Endothelial cell of umbilical vein (primary cell): Measurements from ENCODE around the gene PERCC1. TPM values are rescaled to one million over a fixed set of nuclear protein-coding genes. Genes with fewer than 3 reads are reported as not detected.

Source experiments
- BruUV-seq: library from RNA; stranded (reverse); fragments of 400-500 nt; replicated peaks from 2 replicates; lab custom pipeline; 2021; lab: Mats Ljungman, UMichigan
- CTCF ChIA-PET: fragments of 300-600, 350-600 bp; sonication (Branson Sonifier 250); formaldehyde crosslinking; loops from one replicate; lab custom pipeline; 2021; ENCODE audit warnings: antibody characterized with exemption, inconsistent platforms; lab: Charles Lee
- POLR2A ChIA-PET: fragments of 300-600, 350-600 bp; sonication (Branson Sonifier 250); formaldehyde crosslinking; loops from one replicate; lab custom pipeline; 2021; ENCODE audit warnings: antibody characterized with exemption, inconsistent platforms; lab: Charles Lee
- DNase-seq: peaks from one replicate; pipeline ENCODE4 v3.0.0-alpha.2; 2011; ENCODE audit warnings: low read depth, low spot score
- FAIRE-seq: peaks from 2 replicates; lab custom pipeline; 2011; peaks lifted over from hg19 to GRCh38; lab: Jason Lieb, UNC
- H2AFZ ChIP-seq: 2 replicates; pipeline ENCODE4 v1.6.0; 2012; ENCODE audit warnings: low read depth, low read length, control low read depth, inconsistent platforms
- H3K27ac ChIP-seq: 2 replicates; pipeline ENCODE4 v1.5.1; 2011; ENCODE audit warnings: low read depth, mild to moderate bottlenecking, control low read depth, low read length, moderate library complexity; ENCODE audit not compliant: insufficient read depth
- H3K27me3 ChIP-seq, 2 experiments: 2 replicates each; pipeline versions ENCODE4 v1.6.0 to v1.6.1; 2011; ENCODE audit warnings: low read length in 2 of 2, mixed read lengths in 1 of 2; ENCODE audit not compliant: control insufficient read depth in 2 of 2, insufficient read depth in 2 of 2
- H3K36me3 ChIP-seq, 2 experiments: 2 replicates in 1 of 2; 3 replicates in 1 of 2; pipeline ENCODE4 v1.5.1; 2011; ENCODE audit warnings: low read length in 2 of 2, mild to moderate bottlenecking in 1 of 2, moderate library complexity in 1 of 2; ENCODE audit not compliant: control insufficient read depth in 2 of 2, insufficient read depth in 2 of 2; ENCODE audit errors: extremely low read depth in 1 of 2
- H3K4me1 ChIP-seq: 3 replicates; pipeline ENCODE4 v1.5.1; 2011; ENCODE audit warnings: mild to moderate bottlenecking, low read length; ENCODE audit not compliant: control insufficient read depth, insufficient read depth; ENCODE audit errors: extremely low read depth
- H3K4me2 ChIP-seq: 2 replicates; pipeline ENCODE4 v1.6.1; 2011; ENCODE audit warnings: low read length, control low read depth, mixed read lengths; ENCODE audit not compliant: insufficient read depth
- H3K4me3 ChIP-seq, 3 experiments: fragments of 200-600 bp in 1 of 3; sonication (generic), shearing (Covaris generic) in 1 of 3; replicated peaks in 1 of 3; 2 replicates each; pipeline ENCODE4 v1.5.1; 2011 to 2016; ENCODE audit warnings: control low read depth in 3 of 3, low read length in 3 of 3, mild to moderate bottlenecking in 2 of 3, inconsistent platforms in 1 of 3, low read depth in 1 of 3, moderate library complexity in 1 of 3; ENCODE audit not compliant: insufficient read depth in 1 of 3
- H3K79me2 ChIP-seq: 2 replicates; pipeline ENCODE4 v1.6.0; 2012; ENCODE audit warnings: low read length, inconsistent platforms; ENCODE audit not compliant: control insufficient read depth, insufficient read depth
- H3K9ac ChIP-seq: replicated peaks from 2 replicates; pipeline ENCODE3; 2011; ENCODE audit warnings: low read length, control low read depth; ENCODE audit not compliant: insufficient read depth; ENCODE audit errors: extremely low read depth
- H3K9me1 ChIP-seq: replicated peaks from 3 replicates; pipeline ENCODE4 v1.6.0; 2011; ENCODE audit warnings: mild to moderate bottlenecking, low read length; ENCODE audit not compliant: control insufficient read depth, insufficient read depth; ENCODE audit errors: extremely low read depth
- H3K9me3 ChIP-seq: replicated peaks from 2 replicates; pipeline ENCODE4 v1.5.1; 2012; ENCODE audit warnings: low read length, inconsistent platforms; ENCODE audit not compliant: control insufficient read depth, insufficient read depth
- H4K20me1 ChIP-seq: replicated peaks from 2 replicates; pipeline ENCODE3; 2011; ENCODE audit warnings: mild to moderate bottlenecking, low read length; ENCODE audit not compliant: control insufficient read depth, insufficient read depth; ENCODE audit errors: extremely low read depth
- EZH2 ChIP-seq: IDR thresholded peaks from 2 replicates; pipeline ENCODE4 v1.6.1; 2012; ENCODE audit warnings: borderline replicate concordance, low read depth, mild to moderate bottlenecking, moderate library complexity, low read length, inconsistent platforms; ENCODE audit not compliant: severe bottlenecking
- FOS ChIP-seq: IDR thresholded peaks from 2 replicates; pipeline ENCODE4 v1.6.1; 2011; ENCODE audit warnings: mild to moderate bottlenecking, low read length, moderate library complexity, borderline replicate concordance; ENCODE audit not compliant: insufficient read depth
- GATA2 ChIP-seq: IDR thresholded peaks from 2 replicates; pipeline ENCODE4 v1.7.0; 2011; ENCODE audit warnings: low read depth, mild to moderate bottlenecking, moderate library complexity, mixed read lengths, low read length; ENCODE audit not compliant: insufficient read length, insufficient read depth
- JUN ChIP-seq: IDR thresholded peaks from 2 replicates; pipeline ENCODE4 v1.6.1; 2011; ENCODE audit warnings: borderline replicate concordance, low read depth; ENCODE audit not compliant: insufficient read length, insufficient read depth
- MYC ChIP-seq: IDR thresholded peaks from one replicate; pipeline ENCODE4 v1.6.1; 2011; ENCODE audit warnings: mild to moderate bottlenecking, low read depth, low read length
- POLR2A ChIP-seq: IDR thresholded peaks from 2 replicates; pipeline ENCODE4 v1.6.1; 2012; ENCODE audit warnings: low read depth, mild to moderate bottlenecking, control low read depth, low read length
- POLR2AphosphoS5 ChIP-seq: IDR thresholded peaks from 2 replicates; pipeline ENCODE4 v1.6.1; 2012; ENCODE audit warnings: low read depth, mild to moderate bottlenecking, control low read depth, low read length, moderate library complexity; ENCODE audit not compliant: insufficient read depth
- dilution Hi-C: fragments of 300-500 bp; cut with MboI; formaldehyde crosslinking; loops from one replicate; pipeline ENCODE4 v1.15.0; 2019; ENCODE audit warnings: low sequenced_read_pairs; ENCODE audit not compliant: extremely low pct_ligation_motif_present
- intact Hi-C: fragments of 100-400 bp; cut with micrococcal nuclease; formaldehyde crosslinking; loops from one replicate; pipeline ENCODE4 v1.10.0; 2022
- polyA plus RNA-seq, 4 experiments: library from polyadenylated mRNA; depleted of rRNA in 3 of 4; stranded (reverse) in 3 of 4; unstranded in 1 of 4; fragments of >200 nt; gene quantifications; 2 replicates each; pipeline versions ENCODE4 v1.2.1 to v1.2.3, GENCODE V29; 2011 to 2012; ENCODE audit warnings: missing spikeins in 1 of 4
- total RNA-seq: library from RNA; stranded (reverse); gene quantifications from 2 replicates; pipeline ENCODE4 v1.2.3, GENCODE V29; 2021
- TF ChIP-seq, protein P1 (sequence below): IDR thresholded peaks from 2 replicates; pipeline ENCODE4 v1.6.1; 2011; ENCODE audit not compliant: insufficient read depth, insufficient read length
- TF ChIP-seq, protein P2 (sequence below), 2 donors: IDR thresholded peaks; 1 replicate in 1 of 2; 2 replicates in 1 of 2; pipeline ENCODE4 v1.5.1; 2011; ENCODE audit warnings: low read length in 2 of 2, mild to moderate bottlenecking in 2 of 2, moderate library complexity in 2 of 2, control low read depth in 1 of 2, inconsistent platforms in 1 of 2, low read depth in 1 of 2; ENCODE audit not compliant: insufficient read depth in 1 of 2; ENCODE audit errors: extremely low read depth in 1 of 2

Gene PERCC1
- total and polyA plus RNA-seq, 2 donors (not counting 3 experiments of a cell fraction or from before 2014, with no cell fraction given), result not detected

DNA sequence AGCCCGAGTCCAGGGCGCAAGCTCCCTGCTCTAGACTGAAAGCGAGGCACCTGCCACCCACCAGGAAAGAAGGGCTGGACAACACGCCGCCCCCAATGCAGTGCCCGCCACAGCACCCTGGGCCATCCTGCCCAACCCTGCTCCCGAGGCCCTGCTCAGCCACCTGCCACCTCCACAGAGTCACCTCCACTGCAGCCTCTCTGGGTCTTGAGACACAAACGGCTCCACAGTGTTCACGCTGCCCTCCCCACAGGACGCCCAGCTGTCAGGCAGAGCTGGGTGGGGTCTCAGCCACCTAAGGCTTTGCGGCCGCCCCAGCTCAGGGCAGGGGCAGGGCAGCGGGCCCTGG is 34.7 kb downstream of the PERCC1 start:
- intact Hi-C loops (no loop called here), dilution Hi-C loops (no loop called here)
- Histone ChIP-seq H3K36me3 (peaks cover 0 to 12% of the 10 kb centered on the region in 2 experiments), H3K9ac (no peak overlapping the region), H3K79me2 (peaks cover 12% of the 10 kb centered on the region), H3K9me3 (no peaks in the 10 kb centered on the region), H3K9me1 (no peaks in the 10 kb centered on the region), H3K27me3 (no peaks in the 10 kb centered on the region), H2AFZ (no peak overlapping the region), H3K4me3 (no peak overlapping the region), H3K4me1 (no peaks in the 10 kb centered on the region), H3K4me2 (no peak overlapping the region), H4K20me1 (no peaks in the 10 kb centered on the region), H3K27ac (no peak overlapping the region)
- ChIA-PET CTCF (no interaction called here), POLR2A (no interaction called here)
- no peak for TF ChIP-seq GATA2
- TF ChIP-seq, protein P1, sequence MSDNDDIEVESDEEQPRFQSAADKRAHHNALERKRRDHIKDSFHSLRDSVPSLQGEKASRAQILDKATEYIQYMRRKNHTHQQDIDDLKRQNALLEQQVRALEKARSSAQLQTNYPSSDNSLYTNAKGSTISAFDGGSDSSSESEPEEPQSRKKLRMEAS, result no peak
- TF ChIP-seq JUN, result no peak
- TF ChIP-seq EZH2, result no peak
- no peak for TF ChIP-seq POLR2A
- no peak for TF ChIP-seq FOS
- TF ChIP-seq POLR2AphosphoS5, result no peak
- TF ChIP-seq, protein P2, sequence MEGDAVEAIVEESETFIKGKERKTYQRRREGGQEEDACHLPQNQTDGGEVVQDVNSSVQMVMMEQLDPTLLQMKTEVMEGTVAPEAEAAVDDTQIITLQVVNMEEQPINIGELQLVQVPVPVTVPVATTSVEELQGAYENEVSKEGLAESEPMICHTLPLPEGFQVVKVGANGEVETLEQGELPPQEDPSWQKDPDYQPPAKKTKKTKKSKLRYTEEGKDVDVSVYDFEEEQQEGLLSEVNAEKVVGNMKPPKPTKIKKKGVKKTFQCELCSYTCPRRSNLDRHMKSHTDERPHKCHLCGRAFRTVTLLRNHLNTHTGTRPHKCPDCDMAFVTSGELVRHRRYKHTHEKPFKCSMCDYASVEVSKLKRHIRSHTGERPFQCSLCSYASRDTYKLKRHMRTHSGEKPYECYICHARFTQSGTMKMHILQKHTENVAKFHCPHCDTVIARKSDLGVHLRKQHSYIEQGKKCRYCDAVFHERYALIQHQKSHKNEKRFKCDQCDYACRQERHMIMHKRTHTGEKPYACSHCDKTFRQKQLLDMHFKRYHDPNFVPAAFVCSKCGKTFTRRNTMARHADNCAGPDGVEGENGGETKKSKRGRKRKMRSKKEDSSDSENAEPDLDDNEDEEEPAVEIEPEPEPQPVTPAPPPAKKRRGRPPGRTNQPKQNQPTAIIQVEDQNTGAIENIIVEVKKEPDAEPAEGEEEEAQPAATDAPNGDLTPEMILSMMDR (IDR thresholded peaks at IDR 0.05; ENCODE audit: extremely low read depth in 1 of 2, insufficient read depth in 1 of 2, low read depth in 1 of 2, low read length in 2 of 2), result no peak
- TF ChIP-seq MYC, result no peak
- FAIRE-seq (no peak), DNase-seq (no peak)
- no TSS peak for BruUV-seq
